Testis (tissue), 2 donors: Measurements from ENCODE around the gene ZNF805.
A peak's percentile ranks its signal among the peaks of the same experiment; 100 is the strongest.

Experiments used
- CTCF ChIP-seq, 3 experiments: fragments of 450-650 bp in 2 of 3; fragments of 200-600 bp in 1 of 3; sonication (generic) in 1 of 3; IDR thresholded peaks; one replicate each; pipeline ENCODE4 v1.5.1; 2016 to 2019; ENCODE audit warnings: antibody characterized with exemption in 3 of 3, mild to moderate bottlenecking in 2 of 3, moderate library complexity in 1 of 3
- POLR2A ChIP-seq: fragments of 450-650 bp; IDR thresholded peaks from one replicate; pipeline ENCODE4 v1.6.1; 2017; ENCODE audit warnings: antibody characterized with exemption, mild to moderate bottlenecking, moderate library complexity

GRCh38 chr19:57240311-57241090, at the start of gene ZNF805:
- TF ChIP-seq CTCF (IDR thresholded peaks at IDR 0.05) (peak in 1 of 3 experiments; percentile 19), POLR2A (no peak)
